Cardiac fibroblast (primary cell): ENCODE results near the gene MAP3K8.

Experiments
- DNase-seq, 2 donors: peaks; one replicate each; pipeline versions ENCODE4 v3.0.0 to v3.0.0-alpha.2; 2010; ENCODE audit warnings: low read depth in 2 of 2
- H3K4me3 ChIP-seq, 2 donors: replicated peaks in 1 of 2; 1 replicate in 1 of 2; 2 replicates in 1 of 2; pipeline ENCODE4 v1.5.1; 2011; ENCODE audit warnings: low read depth in 2 of 2, low read length in 2 of 2, mild to moderate bottlenecking in 2 of 2, moderate library complexity in 1 of 2
- TF ChIP-seq, protein P1 (sequence below): IDR thresholded peaks from one replicate; pipeline ENCODE4 v1.5.1; 2011; ENCODE audit warnings: low read depth, mild to moderate bottlenecking, low read length, inconsistent platforms

Gene MAP3K8

DNA sequence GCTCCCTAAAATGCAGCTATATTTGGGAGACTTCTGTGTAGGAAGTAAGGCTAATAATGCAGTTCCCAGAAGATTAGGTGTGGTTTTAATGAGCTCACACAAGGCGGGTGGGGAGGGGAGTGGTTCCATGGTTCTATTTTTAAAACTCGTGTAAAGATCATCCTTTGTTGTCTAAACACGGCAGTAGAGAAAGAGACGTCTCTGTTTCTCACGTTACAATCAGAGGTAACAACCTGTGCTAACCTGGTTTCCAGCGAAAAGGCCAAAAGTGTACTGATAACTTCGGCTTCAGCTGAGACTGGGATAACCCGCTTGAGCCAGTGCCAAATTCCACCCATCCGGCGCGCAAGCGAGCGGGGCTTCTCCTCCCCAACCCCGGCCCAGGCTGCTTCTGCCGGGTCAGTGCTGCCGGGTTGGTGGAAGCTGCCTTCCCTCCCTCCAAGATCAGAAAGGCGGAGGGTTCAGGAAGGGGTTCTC lies 2.5 kb upstream of the MAP3K8 start:
- no peak overlapping the region for H3K4me3 ChIP-seq
- peak; percentile 56 to 62 for DNase-seq

DNA sequence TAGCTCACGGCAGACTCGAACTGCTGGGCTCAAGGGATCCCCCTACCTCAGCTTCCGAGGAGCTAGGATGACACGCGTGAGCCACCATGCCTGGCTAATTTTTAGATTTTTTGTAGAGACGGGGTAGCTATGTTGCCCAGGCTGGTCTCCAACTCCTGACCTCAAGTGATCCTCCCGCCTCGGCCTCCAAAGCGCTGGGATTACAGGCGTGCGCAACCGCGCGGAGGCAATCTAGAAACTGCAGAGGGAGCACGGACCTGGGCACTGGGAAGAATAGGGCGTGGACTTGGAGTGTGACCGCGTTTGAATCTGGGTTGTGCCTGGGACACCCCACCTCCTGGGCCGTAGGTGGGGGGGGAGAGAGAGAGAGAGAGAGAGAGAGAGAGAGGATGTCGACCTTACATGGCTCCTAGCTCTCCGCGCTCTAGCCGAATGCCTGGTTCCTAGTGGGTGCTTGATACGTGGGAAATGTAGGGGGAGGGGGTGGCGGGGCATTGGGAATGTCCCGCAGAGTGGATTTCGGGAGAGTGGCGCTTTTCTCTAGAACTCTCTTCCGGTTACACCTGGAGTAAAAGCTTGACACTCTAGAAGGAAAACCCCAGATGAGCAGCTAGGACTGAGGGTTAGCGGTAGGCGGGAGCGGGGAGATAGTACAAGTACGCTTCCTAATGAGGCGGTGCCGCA lies 1.2 kb upstream of the MAP3K8 start:
- peak overlapping the region; percentile 82 to 93 for H3K4me3 ChIP-seq
- no peak for DNase-seq
- TF ChIP-seq, protein P1, sequence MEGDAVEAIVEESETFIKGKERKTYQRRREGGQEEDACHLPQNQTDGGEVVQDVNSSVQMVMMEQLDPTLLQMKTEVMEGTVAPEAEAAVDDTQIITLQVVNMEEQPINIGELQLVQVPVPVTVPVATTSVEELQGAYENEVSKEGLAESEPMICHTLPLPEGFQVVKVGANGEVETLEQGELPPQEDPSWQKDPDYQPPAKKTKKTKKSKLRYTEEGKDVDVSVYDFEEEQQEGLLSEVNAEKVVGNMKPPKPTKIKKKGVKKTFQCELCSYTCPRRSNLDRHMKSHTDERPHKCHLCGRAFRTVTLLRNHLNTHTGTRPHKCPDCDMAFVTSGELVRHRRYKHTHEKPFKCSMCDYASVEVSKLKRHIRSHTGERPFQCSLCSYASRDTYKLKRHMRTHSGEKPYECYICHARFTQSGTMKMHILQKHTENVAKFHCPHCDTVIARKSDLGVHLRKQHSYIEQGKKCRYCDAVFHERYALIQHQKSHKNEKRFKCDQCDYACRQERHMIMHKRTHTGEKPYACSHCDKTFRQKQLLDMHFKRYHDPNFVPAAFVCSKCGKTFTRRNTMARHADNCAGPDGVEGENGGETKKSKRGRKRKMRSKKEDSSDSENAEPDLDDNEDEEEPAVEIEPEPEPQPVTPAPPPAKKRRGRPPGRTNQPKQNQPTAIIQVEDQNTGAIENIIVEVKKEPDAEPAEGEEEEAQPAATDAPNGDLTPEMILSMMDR, result no peak

More for the DNA sequence above, 2.5 kb upstream of the MAP3K8 start:
- TF ChIP-seq, protein P1, result no peak

DNA sequence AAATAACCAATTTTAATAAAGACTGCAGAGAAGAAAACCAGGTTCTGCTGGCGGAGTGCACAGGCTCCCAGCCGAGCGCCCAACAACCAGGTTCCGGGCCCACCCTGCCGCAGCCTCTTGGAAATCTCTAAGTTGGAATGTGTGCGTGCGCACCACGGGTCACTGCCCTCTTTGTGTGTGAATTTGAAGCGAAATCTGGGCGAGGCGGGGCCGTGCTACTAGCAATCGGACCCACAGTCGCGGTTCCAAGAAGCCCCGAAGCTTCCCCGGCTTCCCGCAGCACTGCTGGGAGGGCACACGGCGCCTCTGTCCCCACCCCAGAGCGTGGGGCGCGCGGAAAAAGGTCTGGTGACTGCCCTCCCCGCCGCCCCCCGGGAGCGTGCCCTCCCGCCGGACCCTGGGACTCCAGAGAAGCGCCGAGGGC lies 666 bp upstream of the MAP3K8 start:
- DNase-seq, result peak; percentile 81 to 92
- peak overlapping the region; percentile 82 to 93 for H3K4me3 ChIP-seq
- TF ChIP-seq, protein P1, result no peak

DNA sequence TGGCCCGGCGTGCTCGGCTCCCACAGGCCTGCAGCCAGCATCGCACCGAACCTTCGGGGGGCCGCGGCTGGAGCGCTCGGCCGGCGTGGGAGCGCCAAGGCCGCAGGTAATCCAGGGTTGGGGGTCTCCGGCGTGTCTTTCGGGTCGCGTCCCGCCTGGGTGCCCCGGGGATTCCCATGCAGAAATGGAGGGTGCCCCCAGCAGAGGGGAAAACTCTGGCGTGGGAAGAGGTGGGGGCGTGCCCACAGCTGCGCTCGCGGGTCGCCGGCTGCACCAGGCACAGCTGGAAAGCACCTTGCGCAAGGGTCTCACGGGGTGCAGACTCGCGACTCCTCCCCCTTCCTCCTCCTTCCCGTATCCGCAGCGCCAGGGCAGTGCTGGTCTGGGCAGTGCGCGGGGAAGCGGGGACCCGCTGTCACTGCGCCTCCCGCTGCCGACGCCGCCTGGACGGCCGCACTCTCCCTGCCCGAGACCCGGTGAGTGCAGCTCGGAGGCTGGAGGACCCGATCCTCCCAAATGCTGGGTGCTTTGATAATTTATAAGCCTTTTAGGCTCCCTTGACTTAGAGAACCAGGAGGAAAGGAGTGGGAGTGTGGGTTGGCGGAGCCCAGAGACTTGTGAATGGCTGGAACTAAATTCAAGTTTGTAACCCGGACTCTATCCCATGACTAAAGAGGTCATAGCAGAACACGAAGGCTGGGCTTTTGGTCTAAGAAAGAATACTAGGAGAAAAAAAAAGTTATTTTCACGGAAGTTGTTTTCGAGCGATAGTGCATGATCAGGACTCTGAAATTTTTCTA lies 489 bp downstream of the MAP3K8 start:
- peak; percentile 88 to 94 for DNase-seq
- TF ChIP-seq, protein P1, result no peak
- peak overlapping the region; percentile 82 to 93 for H3K4me3 ChIP-seq

DNA sequence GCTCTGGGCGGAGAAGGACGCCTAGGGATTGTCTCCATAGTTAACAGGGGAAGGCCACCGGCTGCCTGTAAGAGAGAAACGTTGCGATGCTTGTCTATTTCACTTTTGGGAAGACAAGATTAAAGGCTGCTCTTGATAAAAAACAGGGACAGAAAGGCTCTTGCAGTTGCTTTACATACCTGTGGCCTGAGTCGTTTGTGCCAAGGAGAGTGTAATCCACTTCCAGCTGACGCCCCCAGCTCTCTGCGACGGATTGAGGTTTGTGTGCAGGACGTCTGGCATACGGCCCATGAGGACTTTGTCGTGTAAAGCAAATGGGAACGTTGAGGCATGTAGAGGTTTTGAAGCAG lies 1.1 kb downstream of the MAP3K8 start:
- TF ChIP-seq, protein P1, result no peak
- DNase-seq, result peak; percentile 61 to 65
- peak overlapping the region; percentile 82 to 93 for H3K4me3 ChIP-seq

DNA sequence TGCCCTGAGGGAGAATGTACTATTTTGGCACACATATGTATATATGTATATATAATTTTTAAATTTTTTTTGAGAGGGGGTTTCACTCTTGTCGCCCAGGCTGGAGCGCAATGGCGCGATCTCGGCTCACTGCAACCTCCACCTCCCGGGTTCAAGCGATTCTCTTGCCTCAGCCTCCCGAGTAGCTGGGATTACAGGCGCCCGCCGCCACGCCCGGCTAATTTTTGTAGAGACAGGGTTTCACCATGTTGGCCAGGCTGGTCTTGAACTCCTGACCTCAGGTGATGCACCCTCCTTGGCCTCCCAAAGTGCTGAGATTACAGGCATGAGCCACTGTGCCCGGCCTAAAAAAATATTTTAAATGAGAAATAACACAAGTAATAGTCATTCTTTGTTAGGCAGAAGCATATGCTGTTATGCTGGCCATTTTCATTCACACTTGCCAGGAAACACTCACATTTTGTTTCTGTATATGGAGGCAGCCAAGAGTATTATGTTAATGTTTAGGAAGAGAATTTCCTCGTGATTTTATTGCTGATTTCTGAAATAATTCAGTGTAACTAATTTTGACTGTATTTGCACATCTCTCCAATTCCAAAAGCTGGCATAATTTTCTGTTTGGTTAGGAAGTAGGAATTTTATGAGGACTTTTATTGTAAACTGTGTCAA lies 1.6 kb downstream of the MAP3K8 start:
- peak overlapping the region; percentile 82 to 93 for H3K4me3 ChIP-seq
- peak in 1 of 2 donors; percentile 36 for DNase-seq

DNA sequence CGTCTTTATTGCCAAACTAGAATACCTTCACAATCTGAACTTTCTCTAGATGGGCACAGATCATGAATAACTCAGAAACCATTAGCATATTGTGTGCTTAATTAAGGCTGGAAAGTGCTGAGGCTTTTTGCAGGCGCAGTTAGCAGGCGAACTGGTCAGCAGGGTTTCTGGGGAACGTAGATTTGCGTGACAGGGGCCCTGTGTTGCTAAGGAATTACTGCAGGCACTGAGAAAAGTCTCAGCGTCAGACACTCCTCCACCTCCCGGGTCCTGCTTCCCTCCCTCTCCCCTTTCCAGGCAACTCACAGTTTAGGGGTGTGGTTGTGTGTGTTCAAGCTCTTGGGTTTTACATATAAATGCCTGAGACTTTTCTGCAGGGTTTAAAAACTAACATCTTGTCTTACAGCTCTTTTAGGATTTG lies 2.2 kb downstream of the MAP3K8 start:
- TF ChIP-seq, protein P1, result no peak
- H3K4me3 ChIP-seq, result peak overlapping the region; percentile 82 to 93
- peak; percentile 84 to 89 for DNase-seq
